Hindlimb muscle (tissue), 1 donor: ENCODE results near the gene GALE. TPM values are rescaled to one million over a fixed set of nuclear protein-coding genes. Genes with fewer than 3 reads are reported as not detected.
"Not testable (repeated sequence)": the region's sequence is repeated elsewhere in the genome, so short reads cannot be mapped to it uniquely, and the experiment has no call there.

Experiments
- DNase-seq: peaks from one replicate; pipeline ENCODE4 v3.0.0-alpha.2; 2013
- polyA plus RNA-seq: library from polyadenylated mRNA; unstranded; fragments of 120-200 nt; gene quantifications from one replicate; pipeline ENCODE4 v1.2.1, GENCODE V29; 2013; ENCODE audit not compliant: insufficient read length

GALE gene
- 26.9 TPM for polyA plus RNA-seq

- peak; percentile 99 for DNase-seq
Measured at GRCh38 chr1:23800400-23801337, at the start of gene GALE. Gene GALE (minus strand): TSS chr1:23800754. CDS start chr1:23799007, 1,747 bp downstream.

DNA sequence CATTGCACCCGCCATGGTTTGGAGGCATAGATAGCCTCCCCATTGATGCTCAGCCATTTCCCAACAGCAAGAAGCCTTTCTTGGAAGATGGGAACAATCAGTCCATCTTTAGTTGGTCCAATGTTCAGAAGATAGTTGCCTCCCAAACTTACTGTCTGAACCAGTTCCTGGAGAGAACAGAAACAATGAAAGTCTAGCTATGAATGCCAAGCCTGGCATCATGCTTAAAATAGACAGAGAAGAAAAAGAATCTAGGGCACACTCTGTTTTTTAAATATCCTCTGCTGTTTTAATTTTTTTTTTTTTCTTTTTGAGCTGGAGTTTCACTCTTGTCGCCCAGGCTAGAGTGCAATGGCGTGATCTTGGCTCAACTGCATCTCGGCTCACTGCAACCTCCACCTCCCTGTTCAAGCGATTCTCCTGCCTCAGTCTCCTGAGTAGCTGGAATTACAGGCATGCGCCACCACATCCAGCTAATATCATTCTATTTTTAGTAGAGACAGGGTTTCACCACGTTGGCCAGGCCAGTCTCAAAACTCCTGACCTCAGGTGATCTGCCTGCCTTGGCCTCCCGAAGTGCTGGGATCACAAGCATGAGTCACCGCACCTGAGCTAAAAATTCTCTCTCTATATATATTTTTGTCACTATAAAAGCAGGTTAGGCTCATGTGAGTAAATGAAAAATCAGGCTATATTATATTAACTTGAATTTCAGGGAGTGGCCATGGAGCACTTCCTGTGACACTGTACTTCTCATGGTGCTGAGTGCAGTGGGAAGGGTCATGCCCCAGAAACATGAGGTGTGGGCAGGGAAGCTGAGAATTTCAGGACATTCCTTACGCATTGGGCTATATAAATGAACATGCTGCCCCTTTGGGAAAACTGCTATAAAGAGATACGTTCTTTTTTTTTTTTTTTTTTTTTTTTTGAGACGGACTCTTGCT lies 48.4 kb upstream of the GALE start:
- DNase-seq, result no peak

GRCh38 chr1:23847482-23848095 lies 47.0 kb upstream of the GALE start:
- not testable (repeated sequence) for DNase-seq

DNA sequence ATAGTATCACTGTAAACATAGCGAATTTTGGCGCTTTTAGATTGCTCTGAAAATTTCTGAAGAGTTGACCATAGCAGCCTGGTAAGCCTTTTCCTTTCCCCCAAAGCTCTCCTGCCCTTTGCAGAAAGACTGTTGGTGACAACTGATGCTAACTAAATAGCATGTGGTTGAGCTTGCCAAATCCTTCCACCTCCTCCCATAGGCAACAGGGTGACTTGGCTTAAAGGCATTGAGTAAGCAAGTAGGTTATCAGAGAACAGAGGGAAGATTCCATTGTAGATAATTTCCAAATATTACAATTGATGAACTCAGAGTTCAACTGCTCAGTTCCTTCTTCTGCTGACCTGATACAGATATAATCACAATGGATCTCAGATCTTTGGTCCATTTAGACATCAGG lies 44.6 kb upstream of the GALE start:
- no peak for DNase-seq

GRCh38 chr1:23843644-23844043 lies 43.1 kb upstream of the GALE start:
- no peak for DNase-seq

- DNase-seq, result peak; percentile 28
Measured at GRCh38 chr1:23838401-23838866, 37.9 kb upstream of the GALE start.

DNA sequence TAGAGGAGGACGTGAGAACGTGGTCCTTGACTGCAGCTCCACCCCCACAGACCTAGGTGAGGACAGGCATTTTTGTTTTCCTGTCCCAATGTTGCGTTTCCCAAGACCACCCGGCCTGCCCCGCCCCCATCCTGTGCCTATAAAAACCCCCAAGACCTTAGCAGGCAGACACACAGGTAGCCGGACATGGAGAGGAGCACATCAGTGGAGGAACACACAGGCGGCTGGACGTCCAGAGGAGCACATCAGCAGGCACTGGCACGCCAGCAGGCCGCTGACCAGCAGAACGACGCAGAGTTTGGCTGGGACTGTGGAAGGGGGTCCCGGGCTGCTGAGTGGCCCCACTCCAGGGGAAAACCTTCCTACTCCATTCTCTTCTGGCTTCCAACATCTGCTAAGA lies 37.4 kb upstream of the GALE start:
- no peak for DNase-seq

- no peak for DNase-seq
Measured at GRCh38 chr1:23836037-23836436, 35.5 kb upstream of the GALE start.

GRCh38 chr1:23834156-23834555 lies 33.6 kb upstream of the GALE start:
- not testable (repeated sequence) for DNase-seq

DNA sequence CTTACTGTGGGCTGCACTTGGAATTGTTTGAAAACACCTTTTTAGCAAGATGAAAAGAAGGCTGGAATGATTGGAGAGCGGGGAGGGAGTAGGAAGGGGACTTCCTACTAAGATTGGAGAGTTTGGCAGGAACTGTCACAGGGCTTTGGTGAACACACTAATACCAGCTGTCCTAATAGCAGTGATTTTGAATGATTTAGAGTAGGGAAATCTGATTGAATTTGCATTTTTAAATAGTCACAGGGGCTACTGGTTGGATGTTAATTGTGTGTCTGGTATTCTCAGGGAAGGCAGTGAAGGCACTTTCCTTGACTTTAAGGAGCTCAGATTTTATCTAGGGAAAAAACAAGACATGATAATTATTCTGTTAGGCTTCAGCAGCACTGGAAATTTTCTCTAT lies 27.2 kb upstream of the GALE start:
- DNase-seq, result no peak

DNA sequence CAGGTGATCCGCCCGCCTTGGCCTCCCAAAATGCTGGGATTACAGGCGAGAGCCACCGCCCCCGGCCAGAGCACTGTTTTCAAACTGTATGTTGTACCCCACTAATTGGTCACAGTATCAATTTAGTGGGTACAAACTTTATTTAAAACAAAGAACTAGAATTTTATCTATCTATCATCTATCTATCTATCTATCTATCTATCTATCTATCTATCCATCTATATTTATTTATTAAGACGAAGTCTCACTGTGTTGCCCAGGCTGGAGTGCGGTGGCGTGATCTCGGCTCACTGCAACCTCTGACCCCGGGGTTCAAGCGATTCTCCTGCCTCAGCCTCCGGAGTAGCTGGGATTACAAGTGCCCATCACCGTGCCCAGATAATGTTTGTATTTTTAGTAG lies 26.0 kb upstream of the GALE start:
- DNase-seq, result not testable (repeated sequence)

- DNase-seq, result no peak
Measured at GRCh38 chr1:23825762-23826522, 25.4 kb upstream of the GALE start.

DNA sequence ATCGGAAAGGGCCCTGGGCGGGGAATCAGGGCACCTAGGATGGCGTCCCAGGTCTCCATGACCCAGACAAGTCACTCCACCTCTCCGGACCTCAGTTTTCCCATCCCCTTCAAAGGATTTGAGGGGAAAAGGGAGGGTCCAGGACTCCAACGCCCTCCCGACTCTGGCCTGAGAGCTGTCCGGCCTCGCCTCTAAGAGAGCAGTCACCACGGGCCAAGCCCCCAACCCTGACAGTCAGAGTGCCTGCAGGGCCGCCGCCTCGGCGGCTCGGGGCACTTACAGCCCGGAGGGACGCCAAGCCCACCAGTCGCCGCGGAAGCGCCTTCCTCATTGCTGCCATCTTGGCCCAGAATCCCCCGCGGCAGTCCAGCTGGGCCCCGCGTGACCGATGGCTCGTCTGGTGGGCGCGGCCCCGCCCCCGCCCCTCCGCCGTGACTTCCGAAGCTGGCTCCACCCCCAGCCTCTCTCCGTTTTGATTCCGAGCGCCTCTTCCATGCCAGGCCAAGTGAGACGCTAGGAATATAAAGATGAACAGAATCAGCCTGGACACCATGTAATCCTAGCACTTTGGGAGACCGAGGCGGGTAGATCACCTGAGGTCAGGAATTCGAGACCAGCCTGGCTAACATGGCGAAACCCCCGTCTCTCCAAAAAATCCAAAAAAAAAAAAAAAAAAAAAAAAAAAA lies 24.7 kb upstream of the GALE start, which contains the start of gene HMGCL:
Gene HMGCL, minus strand, starts transcription at position 354 of the 686 bp plus-strand sequence. Its CDS starts 14 bp downstream, at position 340.
- peak; percentile 93 for DNase-seq

- DNase-seq, result peak; percentile 22
Measured at GRCh38 chr1:23824711-23825075, 24.1 kb upstream of the GALE start.

DNA sequence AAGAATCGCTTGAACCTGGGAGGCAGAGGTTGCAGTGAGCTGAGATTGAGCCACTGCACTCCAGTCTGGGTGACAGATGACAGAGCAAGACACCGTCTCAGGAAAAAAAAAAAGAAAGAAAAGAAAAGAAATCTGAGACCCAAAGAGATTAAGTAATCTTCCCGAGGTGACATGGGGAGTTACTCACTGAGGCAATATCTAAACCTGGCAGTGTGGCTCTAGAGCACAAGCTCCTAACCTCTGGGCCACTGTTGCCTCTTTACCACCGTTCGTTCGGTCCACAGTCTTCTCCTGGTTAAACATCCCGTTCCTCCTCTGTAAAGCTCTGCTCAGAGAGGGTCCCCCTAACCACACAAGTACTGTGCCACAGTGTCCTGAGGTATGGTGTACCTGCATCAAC lies 23.2 kb upstream of the GALE start:
- DNase-seq, result no peak

DNA sequence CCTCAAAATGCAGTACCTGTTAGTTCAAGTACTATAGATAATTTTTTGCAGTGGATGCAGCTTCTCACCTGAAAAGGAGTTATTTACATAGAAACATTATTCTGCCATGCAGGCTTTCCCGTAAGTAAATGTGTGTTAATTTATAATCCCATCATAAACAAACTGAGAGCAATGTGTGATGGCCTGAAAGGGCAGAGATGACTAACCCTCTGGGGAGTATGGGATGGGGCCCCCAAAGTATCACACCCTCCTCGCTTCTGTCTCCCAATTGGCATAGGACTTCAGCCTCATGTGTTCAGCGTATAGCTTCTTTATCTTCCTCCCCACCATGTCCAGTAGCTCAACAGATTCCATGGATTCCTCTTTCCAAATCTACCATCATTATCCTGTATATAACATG lies 17.1 kb upstream of the GALE start:
- no peak for DNase-seq

- DNase-seq, result no peak
Measured at GRCh38 chr1:23816906-23817305, 16.4 kb upstream of the GALE start.

GRCh38 chr1:23816361-23816760 lies 15.8 kb upstream of the GALE start:
- no peak for DNase-seq

- no peak for DNase-seq
Measured at GRCh38 chr1:23814016-23814415, 13.5 kb upstream of the GALE start.

DNA sequence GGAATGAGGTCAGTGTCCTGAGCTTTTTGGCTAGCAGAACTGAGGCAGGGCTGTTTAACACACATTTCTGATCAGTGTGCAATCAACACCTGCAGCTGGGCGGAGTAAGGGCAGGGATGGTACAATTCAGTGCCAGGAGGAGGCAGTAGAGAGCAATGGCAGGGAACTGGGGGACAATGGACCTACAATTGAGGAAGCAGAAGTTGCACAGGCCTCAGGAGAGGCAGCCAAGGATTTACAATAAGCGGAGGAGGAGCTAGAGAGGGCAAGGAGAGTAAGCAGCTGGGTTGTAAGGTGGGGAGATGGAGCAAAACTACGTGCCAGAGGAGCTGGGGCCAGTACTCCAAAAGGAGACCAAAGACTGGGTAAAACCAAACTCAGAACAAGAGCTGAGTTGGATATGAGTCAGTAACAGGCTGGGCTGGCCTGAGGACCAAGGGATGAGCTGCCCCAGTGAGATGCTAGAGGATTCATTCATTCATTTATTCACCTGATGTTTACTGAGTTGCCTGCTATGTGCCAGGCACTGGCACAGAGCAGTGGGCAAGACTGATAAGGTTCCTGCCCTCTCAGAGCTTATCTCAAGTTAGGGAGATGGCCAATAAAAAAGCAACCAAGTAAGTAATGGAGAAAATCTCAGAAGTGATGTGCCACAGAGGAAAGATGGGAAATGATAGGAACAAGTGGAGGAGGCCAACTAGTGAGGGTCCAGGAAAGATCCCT lies 10.4 kb upstream of the GALE start:
- DNase-seq, result no peak
